ENCODE results near the gene HUWE1.

Gene HUWE1

DNA sequence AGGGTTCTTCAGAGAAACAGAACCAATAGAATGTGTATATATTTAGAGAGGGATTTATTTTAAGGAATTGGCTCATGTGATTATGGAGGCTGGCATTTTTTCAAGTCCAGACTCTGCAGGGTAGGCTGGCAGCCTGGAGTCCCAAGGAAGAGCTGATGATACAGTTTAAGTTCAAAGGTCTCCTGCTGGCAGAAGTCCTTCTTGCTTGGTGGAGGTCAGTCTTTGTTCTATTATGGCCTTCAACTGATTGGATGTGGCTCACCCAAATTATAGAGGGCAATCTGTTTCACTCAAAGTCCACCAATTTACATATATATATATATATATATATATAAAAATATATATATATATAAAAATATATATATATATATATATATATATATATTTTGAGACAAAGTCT is 200.2 kb downstream of the HUWE1 start:
- no peak for DNase-seq

DNA sequence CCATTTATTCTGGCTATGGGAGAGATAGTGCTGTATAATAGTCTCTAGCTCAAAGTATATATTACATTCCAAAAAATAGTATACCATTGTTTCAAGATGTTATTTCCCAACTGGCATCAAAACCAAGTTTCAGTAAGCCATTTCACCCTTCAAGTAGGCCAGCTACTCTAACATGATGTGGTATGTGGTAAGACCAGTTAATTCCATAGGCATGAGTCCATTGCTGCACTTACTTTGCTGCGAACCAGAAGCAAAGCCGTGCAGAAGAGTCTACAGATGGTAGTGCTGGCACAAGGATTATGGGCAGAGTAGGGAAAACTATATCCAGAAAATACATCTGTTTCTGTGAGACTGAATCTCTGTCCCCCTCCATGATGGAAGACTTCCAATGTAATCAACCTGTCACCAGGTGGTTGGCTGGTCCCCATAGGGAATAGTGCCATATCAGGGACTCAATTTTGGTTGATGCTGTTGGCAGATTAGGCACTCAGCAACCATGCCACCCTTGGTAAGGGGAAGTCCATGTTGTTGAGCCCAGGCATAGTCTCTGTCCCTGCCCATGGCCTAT is 202.6 kb downstream of the HUWE1 start:
- DNase-seq = no peak

DNA sequence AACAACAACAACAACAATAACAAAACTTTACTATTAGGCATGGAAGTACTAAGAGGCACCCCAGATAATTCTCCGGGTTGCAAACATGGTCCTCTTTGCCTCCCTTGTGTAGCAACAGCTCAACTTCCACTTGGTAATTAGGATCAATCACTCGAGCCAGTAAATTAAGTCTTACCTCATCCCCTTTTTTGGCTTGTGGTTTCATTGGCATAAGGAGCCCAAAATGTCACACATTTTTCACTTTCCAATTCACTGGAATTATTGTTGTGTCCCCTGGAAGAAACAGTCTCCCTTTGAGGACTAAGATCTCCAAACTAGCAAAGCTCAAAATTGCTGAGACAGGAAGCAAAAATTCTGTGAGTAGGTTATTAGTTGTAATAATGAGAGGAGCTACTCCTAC is 203.1 kb downstream of the HUWE1 start:
- DNase-seq = no peak
